IMR-90 (cell line): Measurements from ENCODE around the gene CKLF. TPM values are rescaled to one million over a fixed set of nuclear protein-coding genes. Genes with fewer than 3 reads are reported as not detected.
A peak's percentile ranks its signal among the peaks of the same experiment; 100 is the strongest.

ENCODE experiments used
- ATAC-seq: fragments of 200-7000 bp; cut with Tn5 transposase; 2 replicates; pipeline ENCODE4 v1.9.1; 2020; ENCODE audit warnings: low read depth, mild to moderate bottlenecking, moderate library complexity
- BruUV-seq: library from RNA; stranded (reverse); fragments of 400-500 nt; replicated peaks from 2 replicates; lab custom pipeline; 2021; lab: Mats Ljungman, UMichigan
- CTCF ChIA-PET: fragments of 300-600 bp; formaldehyde crosslinking; extraction: SDS; loops from one replicate; lab custom pipeline; 2021; ENCODE audit warnings: antibody characterized with exemption; lab: Yijun Ruan, JAX
- POLR2A ChIA-PET: fragments of 300-600 bp; sonication (Branson Sonifier 250); formaldehyde crosslinking; loops from one replicate; lab custom pipeline; 2022; ENCODE audit warnings: antibody characterized with exemption; ENCODE audit not compliant: unreplicated experiment; lab: Charles Lee
- DNase-seq: peaks from one replicate; pipeline ENCODE4 v3.0.0; 2013
- H2AFZ ChIP-seq: replicated peaks from 2 replicates; pipeline ENCODE3; 2013; ENCODE audit warnings: low read length, mild to moderate bottlenecking; ENCODE audit not compliant: poor library complexity
- H2AK5ac ChIP-seq: 2 replicates; pipeline ENCODE4 v1.6.1; 2013; ENCODE audit warnings: low read depth, low read length, inconsistent platforms
- H2AK9ac ChIP-seq: replicated peaks from 2 replicates; pipeline ENCODE3; 2013; ENCODE audit warnings: mild to moderate bottlenecking, low read depth, low read length, moderate library complexity; ENCODE audit not compliant: poor library complexity
- H2BK120ac ChIP-seq: 2 replicates; pipeline ENCODE4 v1.6.1; 2013; ENCODE audit warnings: low read depth, low read length, inconsistent platforms
- H2BK15ac ChIP-seq: 3 replicates; pipeline ENCODE4 v1.6.1; 2013; ENCODE audit warnings: low read depth, low read length, inconsistent platforms
- H2BK20ac ChIP-seq: 2 replicates; pipeline ENCODE4 v1.6.1; 2013; ENCODE audit warnings: low read depth, mild to moderate bottlenecking, inconsistent platforms, low read length, moderate library complexity
- H2BK5ac ChIP-seq: 2 replicates; pipeline ENCODE4 v1.6.1; 2013; ENCODE audit warnings: mild to moderate bottlenecking, low read depth, low read length, inconsistent platforms; ENCODE audit not compliant: poor library complexity, severe bottlenecking
- H3K14ac ChIP-seq: replicated peaks from 2 replicates; pipeline ENCODE4 v1.6.1; 2013; ENCODE audit warnings: low read depth, low read length, inconsistent platforms
- H3K18ac ChIP-seq: 2 replicates; pipeline ENCODE4 v1.6.1; 2013; ENCODE audit warnings: low read depth, low read length, control low read depth
- H3K23ac ChIP-seq: 2 replicates; pipeline ENCODE4 v1.6.1; 2013; ENCODE audit warnings: low read depth, low read length, inconsistent platforms
- H3K27ac ChIP-seq: 2 replicates; pipeline ENCODE4 v1.5.1; 2013; ENCODE audit warnings: mild to moderate bottlenecking, control low read depth, low read length; ENCODE audit not compliant: insufficient read depth
- H3K27me3 ChIP-seq: 2 replicates; pipeline ENCODE4 v1.6.1; 2013; ENCODE audit warnings: low read length; ENCODE audit not compliant: control insufficient read depth, insufficient read depth
- H3K36me3 ChIP-seq: 2 replicates; pipeline ENCODE4 v1.6.1; 2013; ENCODE audit warnings: low read length, mixed read lengths; ENCODE audit not compliant: control insufficient read depth, insufficient read depth
- H3K4ac ChIP-seq: 2 replicates; pipeline ENCODE4 v1.6.1; 2013; ENCODE audit warnings: low read depth, low read length, inconsistent platforms
- H3K4me1 ChIP-seq: 2 replicates; pipeline ENCODE4 v1.6.1; 2013; ENCODE audit warnings: low read length, mixed read lengths; ENCODE audit not compliant: control insufficient read depth, insufficient read depth
- H3K4me2 ChIP-seq: 2 replicates; pipeline ENCODE4 v1.6.1; 2013; ENCODE audit warnings: low read depth, mild to moderate bottlenecking, control low read depth, low read length, moderate library complexity
- H3K4me3 ChIP-seq: 2 replicates; pipeline ENCODE4 v1.5.1; 2013; ENCODE audit warnings: low read depth, mild to moderate bottlenecking, control low read depth, low read length, moderate library complexity; ENCODE audit not compliant: insufficient read depth
- H3K56ac ChIP-seq: 2 replicates; pipeline ENCODE4 v1.6.1; 2013; ENCODE audit warnings: low read length, inconsistent platforms; ENCODE audit not compliant: insufficient read depth; ENCODE audit errors: extremely low read depth
- H3K79me1 ChIP-seq, 2 experiments: 2 replicates each; pipeline ENCODE4 v1.6.1; 2013; ENCODE audit warnings: low read length in 2 of 2, inconsistent platforms in 1 of 2, low read depth in 1 of 2
- H3K9ac ChIP-seq: 2 replicates; pipeline ENCODE4 v1.6.1; 2013; ENCODE audit warnings: low read depth, low read length, control low read depth
- H3K9me1 ChIP-seq: 2 replicates; pipeline ENCODE4 v1.6.1; 2013; ENCODE audit warnings: low read length, inconsistent platforms; ENCODE audit not compliant: insufficient read depth
- H3K9me3 ChIP-seq: 2 replicates; pipeline ENCODE4 v1.6.1; 2013; ENCODE audit warnings: low read length; ENCODE audit not compliant: control insufficient read depth, insufficient read depth
- H4K20me1 ChIP-seq: 2 replicates; pipeline ENCODE4 v1.6.1; 2013; ENCODE audit warnings: low read length, inconsistent platforms; ENCODE audit not compliant: insufficient read depth
- H4K5ac ChIP-seq: 2 replicates; pipeline ENCODE4 v1.6.1; 2013; ENCODE audit warnings: mild to moderate bottlenecking, low read depth, low read length, control low read depth
- H4K8ac ChIP-seq, 2 experiments: 2 replicates each; pipeline ENCODE4 v1.6.1; 2013; ENCODE audit warnings: low read depth in 2 of 2, low read length in 2 of 2, control low read depth in 1 of 2, inconsistent platforms in 1 of 2
- H4K91ac ChIP-seq: 2 replicates; pipeline ENCODE4 v1.6.1; 2013; ENCODE audit warnings: low read depth, low read length, inconsistent platforms; ENCODE audit not compliant: insufficient read depth
- BHLHE40 ChIP-seq: fragments of 150-350 bp; IDR thresholded peaks from 2 replicates; pipeline ENCODE4 v1.6.1; 2016; ENCODE audit warnings: mild to moderate bottlenecking, low read depth, low read length
- CEBPB ChIP-seq: IDR thresholded peaks from 2 replicates; pipeline ENCODE4 v1.6.1; 2012; ENCODE audit warnings: low read depth, low read length, improper control_type of control experiment
- CTCF ChIP-seq: conservative IDR thresholded peaks from 2 replicates; pipeline ENCODE4 v1.5.1; 2012; ENCODE audit warnings: mild to moderate bottlenecking, low read depth, low read length, improper control_type of control experiment
- ELK1 ChIP-seq: fragments of 150-350 bp; IDR thresholded peaks from 2 replicates; pipeline ENCODE4 v1.6.1; 2016; ENCODE audit warnings: low read depth, mild to moderate bottlenecking, low read length, moderate library complexity, borderline replicate concordance
- FOS ChIP-seq: fragments of 150-350 bp; IDR thresholded peaks from 2 replicates; pipeline ENCODE4 v1.6.1; 2016; ENCODE audit warnings: low read depth, low read length
- MAFK ChIP-seq: IDR thresholded peaks from 2 replicates; pipeline ENCODE4 v1.6.1; 2012; ENCODE audit warnings: low read depth, low read length, improper control_type of control experiment
- MAZ ChIP-seq: IDR thresholded peaks from 2 replicates; pipeline ENCODE4 v1.6.1; 2012; ENCODE audit warnings: low read depth, mild to moderate bottlenecking, low read length, improper control_type of control experiment, moderate library complexity, borderline replicate concordance
- MXI1 ChIP-seq: IDR thresholded peaks from 2 replicates; pipeline ENCODE4 v1.6.1; 2012; ENCODE audit warnings: low read depth, mild to moderate bottlenecking, low read length, moderate library complexity, borderline replicate concordance
- NFE2L2 ChIP-seq: fragments of 150-350 bp; IDR thresholded peaks from 2 replicates; pipeline ENCODE4 v1.6.1; 2016; ENCODE audit warnings: low read depth, mild to moderate bottlenecking, low read length
- POLR2A ChIP-seq: IDR thresholded peaks from 2 replicates; pipeline ENCODE4 v1.6.1; 2012; ENCODE audit warnings: mild to moderate bottlenecking, low read depth, low read length
- RAD21 ChIP-seq: IDR thresholded peaks from 2 replicates; pipeline ENCODE4 v1.6.1; 2012; ENCODE audit warnings: low read length, improper control_type of control experiment
- RCOR1 ChIP-seq: IDR thresholded peaks from 2 replicates; pipeline ENCODE4 v1.6.1; 2012; ENCODE audit warnings: mild to moderate bottlenecking, low read length, improper control_type of control experiment; ENCODE audit not compliant: insufficient replicate concordance
- RFX5 ChIP-seq: IDR thresholded peaks from 2 replicates; pipeline ENCODE4 v1.8.0; 2012; ENCODE audit warnings: low read depth, mild to moderate bottlenecking, low read length, moderate library complexity
- SMC3 ChIP-seq: fragments of 150-350 bp; IDR thresholded peaks from 2 replicates; pipeline ENCODE4 v1.6.1; 2016; ENCODE audit warnings: low read depth, mild to moderate bottlenecking, antibody characterized with exemption, low read length, moderate library complexity
- USF2 ChIP-seq: fragments of 150-350 bp; IDR thresholded peaks from 2 replicates; pipeline ENCODE4 v1.6.1; 2017; ENCODE audit warnings: mild to moderate bottlenecking, antibody characterized with exemption, low read length, low read depth
- WGBS, 2 experiments: methylation state at CpG; one replicate each; pipeline versions ENCODE4 v1.1.5 to v1.1.7; 2013; ENCODE audit warnings: missing lambda C conversion rate in 2 of 2; ENCODE audit not compliant: insufficient read length in 1 of 2; ENCODE audit errors: extremely low coverage in 2 of 2; 5-methylcytosine and 5-hydroxymethylcytosine counted together
- dilution Hi-C: fragments of 300-500 bp; cut with HindIII; formaldehyde crosslinking; loops from one replicate; pipeline ENCODE4 v1.14.3; 2018; ENCODE audit warnings: low sequenced_read_pairs; ENCODE audit not compliant: unreplicated experiment
- in situ Hi-C: fragments of 300-500 bp; cut with MboI; formaldehyde crosslinking; loops from 3 replicates; pipeline ENCODE4 v1.14.3; 2019; ENCODE audit warnings: low sequenced_read_pairs, inconsistent platforms, mixed read lengths
- intact Hi-C: fragments of 100-400 bp; cut with micrococcal nuclease; formaldehyde crosslinking; loops from 2 replicates; pipeline ENCODE4 v1.10.0; 2022
- polyA plus RNA-seq, 3 experiments: library from polyadenylated mRNA; depleted of rRNA; stranded (reverse); fragments of >200 nt; gene quantifications; 2 replicates each; pipeline ENCODE4 v1.2.3, GENCODE V29; 2012; ENCODE audit warnings: low replicate concordance in 1 of 3
- total RNA-seq: library from RNA; depleted of rRNA; stranded (reverse); fragments of >200 nt; gene quantifications from 2 replicates; pipeline ENCODE4 v1.2.3, GENCODE V29; 2012

The CKLF gene
- total and polyA plus RNA-seq, 2 of the 4 experiments (the other 2 are of a cell fraction) = 60.8 to 92.2 TPM

GRCh38 chr16:66551788-66552285 is 539 bp upstream of the CKLF start:
- H3K4me2 ChIP-seq = peak overlapping the region; percentile 85
- peak overlapping the region; percentile 96 for H3K27ac ChIP-seq
- peak overlapping the region; percentile 100 for H2AFZ ChIP-seq
- H3K9me1 ChIP-seq = peaks cover 16% of the 10 kb centered on the region; the same call in 1 of the 2 replicates
- H4K5ac ChIP-seq = peak overlapping the region; percentile 94
- H4K8ac ChIP-seq = peak overlapping the region; percentile 98 to 100
- H3K36me3 ChIP-seq = peaks cover 2% of the 10 kb centered on the region; the same call in 1 of the 2 replicates
- peaks cover 54 to 64% of the 10 kb centered on the region in 2 experiments for H3K79me1 ChIP-seq
- peak overlapping the region; percentile 96 for H2BK5ac ChIP-seq
- DNase-seq = no peak
- peak overlapping the region; percentile 94 for H3K23ac ChIP-seq
- POLR2A ChIA-PET = interaction anchor here (0.7 kb wide), 1 partner anchor 30 kb away, joined by 8 read pairs; no protein-coding TSS in a partner anchor
- peak overlapping the region; percentile 74; the same call in 1 of the 2 replicates for H2BK120ac ChIP-seq
- peak overlapping the region; percentile 93; the same call in 1 of the 2 replicates for H3K56ac ChIP-seq
- BruUV-seq = no TSS peak
- intact Hi-C loops (loop anchor here (2.0 kb wide), 1 partner anchor 53 kb away; the partner anchor contains the start of gene CMTM3), dilution Hi-C loops (no loop called here), in situ Hi-C loops (loop anchor here (5.0 kb wide), 1 partner anchor 50 kb away; the partner anchor contains the start of gene CMTM3)
- H4K91ac ChIP-seq = peak overlapping the region; percentile 99
- peak overlapping the region; percentile 98 for H3K4ac ChIP-seq
- H2AK9ac ChIP-seq = peak overlapping the region; percentile 95
- H2BK20ac ChIP-seq = no peak overlapping the region
- WGBS, 2 experiments = 100% methylated on average over 1 of the region's 8 CpGs; no CpG with 5 or more reads in 1 of the 2 experiments
- H2BK15ac ChIP-seq = peak overlapping the region; percentile 46; the same call in 2 of the 3 replicates
- H3K4me3 ChIP-seq = peak overlapping the region; percentile 60
- no peaks in the 10 kb centered on the region for H4K20me1 ChIP-seq
- CTCF ChIA-PET = interaction anchor here (0.6 to 1.0 kb wide), 3 partner anchors 18 to 148 kb away, joined by 3 to 4 read pairs (median 3); no protein-coding TSS in a partner anchor
- no peak for ATAC-seq
- H3K9me3 ChIP-seq = no peaks in the 10 kb centered on the region
- peak overlapping the region; percentile 90 for H2AK5ac ChIP-seq
- peaks cover 7% of the 10 kb centered on the region for H3K4me1 ChIP-seq
- no peaks in the 10 kb centered on the region for H3K27me3 ChIP-seq
- H3K14ac ChIP-seq = peak overlapping the region; percentile 98
- H3K9ac ChIP-seq = peak overlapping the region; percentile 93
- peak overlapping the region; percentile 80; the same call in 1 of the 2 replicates for H3K18ac ChIP-seq
- TF ChIP-seq RAD21 = no peak
- TF ChIP-seq BHLHE40 = no peak
- no peak for TF ChIP-seq FOS
- TF ChIP-seq ELK1 = no peak
- TF ChIP-seq POLR2A = no peak
- TF ChIP-seq SMC3 = no peak
- TF ChIP-seq MAFK = no peak
- TF ChIP-seq CEBPB = no peak
- no peak for TF ChIP-seq NFE2L2
- no peak for TF ChIP-seq RFX5
- TF ChIP-seq MXI1 = no peak
- TF ChIP-seq USF2 = no peak
- no peak for TF ChIP-seq MAZ
- TF ChIP-seq CTCF = no peak
- TF ChIP-seq RCOR1 = no peak
